Neural cell (in vitro differentiated cells): ENCODE data around the gene ABHD17A. TPM values are rescaled to one million over a fixed set of nuclear protein-coding genes. Genes with fewer than 3 reads are reported as not detected.

ENCODE experiments used
- H2AFZ ChIP-seq: fragments of 200-600, 300-800 bp; sonication (generic), shearing (Covaris generic); 2 replicates; pipeline ENCODE4 v1.6.0; 2014; ENCODE audit warnings: low read depth, mild to moderate bottlenecking, antibody characterized with exemption, low read length, moderate library complexity
- H3F3A ChIP-seq: fragments of 200-600 bp; shearing (Covaris generic); 2 replicates; pipeline ENCODE4 v1.6.1; 2016; ENCODE audit warnings: mild to moderate bottlenecking, moderate library complexity, mixed read lengths, antibody characterized with exemption, low read length; ENCODE audit not compliant: insufficient read depth, poor library complexity, severe bottlenecking
- H3K27ac ChIP-seq: fragments of 200-600, 300-800 bp; sonication (generic), shearing (Covaris generic); 2 replicates; pipeline ENCODE4 v1.5.1; 2014; ENCODE audit warnings: mild to moderate bottlenecking, low read length, moderate library complexity
- H3K27me3 ChIP-seq: fragments of 300-800, 200-600 bp; sonication (generic), shearing (Covaris generic); 2 replicates; pipeline ENCODE4 v1.6.0; 2014; ENCODE audit warnings: mild to moderate bottlenecking, low read depth, low read length, moderate library complexity; ENCODE audit not compliant: insufficient read depth
- H3K36me3 ChIP-seq: fragments of 300-800, 200-600 bp; sonication (generic), shearing (Covaris generic); 2 replicates; pipeline ENCODE4 v1.5.1; 2014; ENCODE audit warnings: mild to moderate bottlenecking, antibody characterized with exemption, low read length, moderate library complexity; ENCODE audit not compliant: insufficient read depth
- H3K4me2 ChIP-seq: fragments of 300-800, 200-600 bp; sonication (generic), shearing (Covaris generic); 2 replicates; pipeline ENCODE4 v1.6.0; 2014; ENCODE audit warnings: mild to moderate bottlenecking, low read length
- H3K4me3 ChIP-seq: fragments of 300-800, 200-600 bp; sonication (generic), shearing (Covaris generic); 2 replicates; pipeline ENCODE4 v1.5.1; 2014; ENCODE audit warnings: mild to moderate bottlenecking, low read length, moderate library complexity
- H3K79me2 ChIP-seq: fragments of 200-600 bp; shearing (Covaris generic); replicated peaks from 2 replicates; pipeline ENCODE4 v1.6.0; 2014; ENCODE audit warnings: mild to moderate bottlenecking, low read length, moderate library complexity; ENCODE audit not compliant: insufficient read depth
- H3K9ac ChIP-seq: fragments of 300-800, 200-600 bp; sonication (generic), shearing (Covaris generic); 2 replicates; pipeline ENCODE4 v1.6.1; 2016; ENCODE audit warnings: mild to moderate bottlenecking, low read length, mixed read lengths
- H3K9me2 ChIP-seq: fragments of 200-600 bp; shearing (Covaris generic); 2 replicates; pipeline ENCODE4 v1.6.1; 2016; ENCODE audit warnings: mild to moderate bottlenecking, low read length, mixed read lengths; ENCODE audit not compliant: insufficient read depth
- H3K9me3 ChIP-seq: fragments of 200-600, 300-800 bp; sonication (generic), shearing (Covaris generic); 2 replicates; pipeline ENCODE4 v1.6.1; 2016; ENCODE audit warnings: mild to moderate bottlenecking, mixed run types, low read length, moderate library complexity, mixed read lengths
- H4K20me1 ChIP-seq: fragments of 200-600 bp; shearing (Covaris generic); 2 replicates; pipeline ENCODE4 v1.6.1; 2016; ENCODE audit warnings: mild to moderate bottlenecking, mixed run types; ENCODE audit not compliant: insufficient read depth
- EP300 ChIP-seq: fragments of 450-650 bp; conservative IDR thresholded peaks from 2 replicates; pipeline ENCODE4 v1.6.1; 2014; ENCODE audit warnings: antibody characterized with exemption, mild to moderate bottlenecking, moderate library complexity; ENCODE audit not compliant: poor library complexity, severe bottlenecking
- EZH2 ChIP-seq: fragments of 200-600, 300-800 bp; shearing (Covaris generic), sonication (generic); IDR thresholded peaks from 2 replicates; pipeline ENCODE4 v1.6.1; 2014; ENCODE audit warnings: antibody characterized with exemption, low read length, borderline replicate concordance, mild to moderate bottlenecking; ENCODE audit not compliant: insufficient read depth, poor library complexity, severe bottlenecking
- MXI1 ChIP-seq: fragments of 450-650 bp; conservative IDR thresholded peaks from 2 replicates; pipeline ENCODE4 v1.6.1; 2014; ENCODE audit warnings: antibody characterized with exemption, mild to moderate bottlenecking; ENCODE audit not compliant: poor library complexity, severe bottlenecking
- POLR2AphosphoS5 ChIP-seq: IDR thresholded peaks from 2 replicates; pipeline ENCODE4 v1.6.1; 2012
- RAD21 ChIP-seq: fragments of 450-650 bp; conservative IDR thresholded peaks from 2 replicates; pipeline ENCODE4 v1.6.1; 2014; ENCODE audit warnings: antibody characterized with exemption, mild to moderate bottlenecking, moderate library complexity
- SMC3 ChIP-seq: fragments of 450-650 bp; conservative IDR thresholded peaks from 2 replicates; pipeline ENCODE4 v1.6.1; 2014; ENCODE audit warnings: antibody characterized with exemption, mild to moderate bottlenecking, moderate library complexity; ENCODE audit not compliant: poor library complexity
- TAF1 ChIP-seq: IDR thresholded peaks from 2 replicates; pipeline ENCODE4 v1.6.1; 2012; ENCODE audit warnings: low read depth
- polyA plus RNA-seq: library from polyadenylated mRNA; depleted of rRNA; stranded (reverse); fragments of >200 nt; gene quantifications from 2 replicates; pipeline ENCODE4 v1.2.3, GENCODE V29; 2014
- TF ChIP-seq, protein P1 (sequence below): IDR thresholded peaks from 2 replicates; pipeline ENCODE4 v1.6.1; 2012; ENCODE audit warnings: borderline replicate concordance
- TF ChIP-seq, protein P2 (sequence below): fragments of 450-650 bp; IDR thresholded peaks from 2 replicates; pipeline ENCODE4 v1.5.1; 2014; ENCODE audit warnings: antibody characterized with exemption, mild to moderate bottlenecking, moderate library complexity; ENCODE audit not compliant: poor library complexity, severe bottlenecking

Gene ABHD17A
- polyA plus RNA-seq, 1 donor from 2014 or later, result 116 TPM

DNA sequence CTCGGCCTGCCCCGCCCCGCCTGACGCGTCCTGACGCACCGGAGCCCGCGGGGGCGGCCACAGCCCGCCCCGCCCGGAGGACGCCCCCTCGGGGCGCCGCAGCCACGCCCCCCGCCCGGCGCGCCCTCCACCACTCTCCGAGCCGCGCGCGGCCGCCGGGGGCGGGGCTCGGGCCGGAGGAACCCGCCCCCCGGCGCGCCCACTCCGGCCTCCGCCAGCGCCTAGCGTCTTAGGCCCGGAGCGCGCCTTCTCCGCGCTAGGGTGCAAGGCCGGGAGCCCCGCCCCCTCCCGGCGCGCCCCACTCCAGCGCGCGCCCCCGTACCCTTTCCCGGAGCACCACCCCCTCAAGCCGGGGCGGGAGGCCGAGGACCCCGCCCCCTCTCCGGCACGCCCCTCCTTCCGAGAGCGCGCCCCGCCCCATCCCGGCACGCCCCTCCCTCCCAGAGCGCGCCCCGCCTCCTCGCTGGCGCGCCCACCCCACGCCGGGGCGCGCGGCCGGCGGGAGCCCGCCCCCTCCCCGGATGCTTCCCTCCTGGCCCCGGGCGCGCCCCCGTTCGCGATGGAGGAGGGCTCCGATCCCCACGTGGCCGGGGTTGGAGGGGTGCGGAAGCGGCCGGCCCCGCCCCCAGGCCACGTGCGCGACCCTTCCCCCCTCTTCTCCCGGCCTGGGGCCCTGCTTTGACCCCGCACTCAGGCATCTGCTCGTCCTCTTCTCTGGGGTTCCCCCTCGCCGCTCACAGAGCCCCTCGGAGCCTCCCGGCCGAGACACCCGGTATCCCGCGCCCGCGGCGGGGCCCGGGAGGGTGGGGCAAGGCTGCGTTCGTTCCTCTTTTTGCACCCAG is 21.4 kb downstream of the ABHD17A start:
- Histone ChIP-seq H2AFZ (peak overlapping the region; percentile 4), H3K27ac (no peak overlapping the region), H3K4me3 (peak overlapping the region; percentile 64), H3K4me2 (no peak overlapping the region), H3K9ac (peak overlapping the region; percentile 38), H3K9me3 (no peaks in the 10 kb centered on the region), H3F3A (no peaks in the 10 kb centered on the region), H4K20me1 (no peaks in the 10 kb centered on the region), H3K79me2 (no peaks in the 10 kb centered on the region), H3K27me3 (peaks cover 26% of the 10 kb centered on the region), H3K9me2 (no peaks in the 10 kb centered on the region), H3K36me3 (no peaks in the 10 kb centered on the region)
- no peak for TF ChIP-seq POLR2AphosphoS5
- peak; percentile 95 for TF ChIP-seq MXI1

DNA sequence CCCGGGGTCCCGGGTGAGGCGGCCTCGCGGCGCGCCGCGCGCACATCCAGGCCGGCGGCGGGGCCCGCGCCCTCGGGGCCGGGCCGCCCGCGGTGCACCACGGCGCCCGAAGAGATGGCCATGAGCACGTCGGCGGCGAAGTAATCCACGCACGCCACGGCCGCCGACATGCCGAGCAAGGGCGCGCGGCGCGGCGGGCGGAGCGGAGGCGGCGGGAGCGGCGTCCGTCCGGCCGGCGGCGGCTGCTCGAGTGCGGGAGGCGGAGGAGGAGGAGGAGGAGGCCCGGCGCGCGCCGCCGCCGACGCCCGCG is 22.0 kb downstream of the ABHD17A start, which contains the start of gene KLF16:
TSS of gene KLF16 (minus strand) at position 252 of the 310 bp plus-strand sequence. CDS start at position 170, 82 bp downstream.
- Histone ChIP-seq H3K4me3 (peak within 1 kb of the TSS; percentile 66), H3K36me3 (no peaks in the 10 kb centered on the region), H3K9me3 (no peaks in the 10 kb centered on the region), H3K27ac (no peak within 1 kb of the TSS), H3K27me3 (peaks cover 26% of the 10 kb centered on the region), H3K9ac (peak within 1 kb of the TSS; percentile 53), H2AFZ (peak within 1 kb of the TSS; percentile 4), H4K20me1 (no peaks in the 10 kb centered on the region), H3K4me2 (peak within 1 kb of the TSS; percentile 30), H3F3A (no peaks in the 10 kb centered on the region), H3K79me2 (no peaks in the 10 kb centered on the region), H3K9me2 (no peaks in the 10 kb centered on the region)
- no peak for TF ChIP-seq EZH2
- no peak for TF ChIP-seq POLR2AphosphoS5
- no peak for TF ChIP-seq RAD21
- TF ChIP-seq TAF1, result no peak
- TF ChIP-seq SMC3, result no peak
- TF ChIP-seq MXI1, result no peak
- TF ChIP-seq EP300, result no peak
- TF ChIP-seq, protein P1, sequence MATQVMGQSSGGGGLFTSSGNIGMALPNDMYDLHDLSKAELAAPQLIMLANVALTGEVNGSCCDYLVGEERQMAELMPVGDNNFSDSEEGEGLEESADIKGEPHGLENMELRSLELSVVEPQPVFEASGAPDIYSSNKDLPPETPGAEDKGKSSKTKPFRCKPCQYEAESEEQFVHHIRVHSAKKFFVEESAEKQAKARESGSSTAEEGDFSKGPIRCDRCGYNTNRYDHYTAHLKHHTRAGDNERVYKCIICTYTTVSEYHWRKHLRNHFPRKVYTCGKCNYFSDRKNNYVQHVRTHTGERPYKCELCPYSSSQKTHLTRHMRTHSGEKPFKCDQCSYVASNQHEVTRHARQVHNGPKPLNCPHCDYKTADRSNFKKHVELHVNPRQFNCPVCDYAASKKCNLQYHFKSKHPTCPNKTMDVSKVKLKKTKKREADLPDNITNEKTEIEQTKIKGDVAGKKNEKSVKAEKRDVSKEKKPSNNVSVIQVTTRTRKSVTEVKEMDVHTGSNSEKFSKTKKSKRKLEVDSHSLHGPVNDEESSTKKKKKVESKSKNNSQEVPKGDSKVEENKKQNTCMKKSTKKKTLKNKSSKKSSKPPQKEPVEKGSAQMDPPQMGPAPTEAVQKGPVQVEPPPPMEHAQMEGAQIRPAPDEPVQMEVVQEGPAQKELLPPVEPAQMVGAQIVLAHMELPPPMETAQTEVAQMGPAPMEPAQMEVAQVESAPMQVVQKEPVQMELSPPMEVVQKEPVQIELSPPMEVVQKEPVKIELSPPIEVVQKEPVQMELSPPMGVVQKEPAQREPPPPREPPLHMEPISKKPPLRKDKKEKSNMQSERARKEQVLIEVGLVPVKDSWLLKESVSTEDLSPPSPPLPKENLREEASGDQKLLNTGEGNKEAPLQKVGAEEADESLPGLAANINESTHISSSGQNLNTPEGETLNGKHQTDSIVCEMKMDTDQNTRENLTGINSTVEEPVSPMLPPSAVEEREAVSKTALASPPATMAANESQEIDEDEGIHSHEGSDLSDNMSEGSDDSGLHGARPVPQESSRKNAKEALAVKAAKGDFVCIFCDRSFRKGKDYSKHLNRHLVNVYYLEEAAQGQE, result no peak
- TF ChIP-seq, protein P2, sequence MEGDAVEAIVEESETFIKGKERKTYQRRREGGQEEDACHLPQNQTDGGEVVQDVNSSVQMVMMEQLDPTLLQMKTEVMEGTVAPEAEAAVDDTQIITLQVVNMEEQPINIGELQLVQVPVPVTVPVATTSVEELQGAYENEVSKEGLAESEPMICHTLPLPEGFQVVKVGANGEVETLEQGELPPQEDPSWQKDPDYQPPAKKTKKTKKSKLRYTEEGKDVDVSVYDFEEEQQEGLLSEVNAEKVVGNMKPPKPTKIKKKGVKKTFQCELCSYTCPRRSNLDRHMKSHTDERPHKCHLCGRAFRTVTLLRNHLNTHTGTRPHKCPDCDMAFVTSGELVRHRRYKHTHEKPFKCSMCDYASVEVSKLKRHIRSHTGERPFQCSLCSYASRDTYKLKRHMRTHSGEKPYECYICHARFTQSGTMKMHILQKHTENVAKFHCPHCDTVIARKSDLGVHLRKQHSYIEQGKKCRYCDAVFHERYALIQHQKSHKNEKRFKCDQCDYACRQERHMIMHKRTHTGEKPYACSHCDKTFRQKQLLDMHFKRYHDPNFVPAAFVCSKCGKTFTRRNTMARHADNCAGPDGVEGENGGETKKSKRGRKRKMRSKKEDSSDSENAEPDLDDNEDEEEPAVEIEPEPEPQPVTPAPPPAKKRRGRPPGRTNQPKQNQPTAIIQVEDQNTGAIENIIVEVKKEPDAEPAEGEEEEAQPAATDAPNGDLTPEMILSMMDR, result no peak
